AG09319 (cell line): Measurements from ENCODE around the gene HIBCH.
"Not testable (repeated sequence)": the region's sequence is repeated elsewhere in the genome, so short reads cannot be mapped to it uniquely, and the experiment has no call there.

Source experiments
- DNase-seq: peaks from one replicate; pipeline ENCODE4 v3.0.0-alpha.2; 2010; ENCODE audit warnings: low read depth; ENCODE audit errors: extremely low read depth
- CTCF ChIP-seq: IDR thresholded peaks from 2 replicates; pipeline ENCODE4 v1.5.1; 2011; ENCODE audit warnings: low read depth, mild to moderate bottlenecking, inconsistent platforms, low read length, moderate library complexity

The HIBCH gene

GRCh38 chr2:190360561-190360960 is 40.9 kb upstream of the HIBCH start:
- no peak for TF ChIP-seq CTCF
- no peak for DNase-seq

- not testable (repeated sequence) for DNase-seq
These were observed 39.2 kb upstream of the HIBCH start for GRCh38 chr2:190358655-190359448.

GRCh38 chr2:190357600-190357999 is 38.0 kb upstream of the HIBCH start:
- no peak for TF ChIP-seq CTCF
- no peak for DNase-seq

- DNase-seq: no peak
- TF ChIP-seq CTCF: no peak
These were observed 36.5 kb upstream of the HIBCH start for GRCh38 chr2:190355968-190356644.

GRCh38 chr2:190354003-190354690 is 34.5 kb upstream of the HIBCH start:
- no peak for DNase-seq
- no peak for TF ChIP-seq CTCF

GRCh38 chr2:190353537-190353899 is 33.9 kb upstream of the HIBCH start:
- TF ChIP-seq CTCF: no peak
- DNase-seq: no peak

GRCh38 chr2:190352668-190353536 is 33.3 kb upstream of the HIBCH start:
- no peak for TF ChIP-seq CTCF
- DNase-seq: peak; percentile 27
